ENCODE results near the gene PTRH2.
"Not testable (repeated sequence)": the region's sequence is repeated elsewhere in the genome, so short reads cannot be mapped to it uniquely, and the experiment has no call there.

Gene PTRH2
- total RNA-seq: 2.8 to 15.3 (median 9.5) reads per million in 17 experiments

DNA sequence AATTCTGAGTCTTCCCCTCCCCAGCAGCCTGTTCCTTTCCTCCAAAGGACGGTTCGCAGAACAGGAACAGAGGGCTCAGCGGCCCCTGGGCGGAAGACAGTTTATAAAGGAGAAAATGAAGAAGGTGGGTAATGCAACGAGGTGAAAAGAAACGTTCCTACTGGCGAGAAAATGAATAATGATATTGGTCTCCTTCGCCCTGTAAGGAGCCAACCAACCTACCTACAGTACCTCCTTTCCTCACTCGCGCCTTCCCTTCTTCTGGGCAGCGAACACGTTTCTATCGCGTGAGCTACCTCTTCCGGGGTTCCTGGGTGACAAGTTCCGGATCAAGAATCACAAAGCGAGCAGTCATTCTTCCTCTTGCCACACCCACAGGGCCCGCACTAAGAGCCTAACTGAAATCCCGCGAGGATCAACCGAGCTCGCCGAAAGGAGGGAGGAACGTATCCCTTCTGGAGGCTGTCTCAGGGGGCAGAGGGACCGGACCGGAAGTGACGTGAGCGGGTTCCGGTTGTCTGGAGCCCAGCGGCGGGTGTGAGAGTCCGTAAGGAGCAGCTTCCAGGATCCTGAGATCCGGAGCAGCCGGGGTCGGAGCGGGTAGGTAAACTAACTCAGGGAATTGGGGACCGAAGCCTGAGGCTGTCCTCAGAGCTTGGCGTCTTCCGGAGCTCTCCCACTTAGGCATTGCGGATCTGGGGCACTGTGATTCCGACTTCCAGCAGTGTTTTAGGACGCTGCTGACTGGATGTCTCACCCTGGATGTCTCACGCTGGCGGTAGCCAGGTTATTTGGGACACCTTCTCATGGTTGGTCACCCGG, at the start of gene PTRH2, which contains the start of gene VMP1:
TSS of gene PTRH2 (minus strand) at position 282 of the 822 bp plus-strand sequence. CDS start 9,452 bp downstream, outside the sequence.
TSS of gene VMP1 (plus strand) at position 506 of the 822 bp plus-strand sequence. CDS start 23,793 bp downstream, outside the sequence.
- DNase-seq: peak; percentile 99 to 100 (median 99)

DNA sequence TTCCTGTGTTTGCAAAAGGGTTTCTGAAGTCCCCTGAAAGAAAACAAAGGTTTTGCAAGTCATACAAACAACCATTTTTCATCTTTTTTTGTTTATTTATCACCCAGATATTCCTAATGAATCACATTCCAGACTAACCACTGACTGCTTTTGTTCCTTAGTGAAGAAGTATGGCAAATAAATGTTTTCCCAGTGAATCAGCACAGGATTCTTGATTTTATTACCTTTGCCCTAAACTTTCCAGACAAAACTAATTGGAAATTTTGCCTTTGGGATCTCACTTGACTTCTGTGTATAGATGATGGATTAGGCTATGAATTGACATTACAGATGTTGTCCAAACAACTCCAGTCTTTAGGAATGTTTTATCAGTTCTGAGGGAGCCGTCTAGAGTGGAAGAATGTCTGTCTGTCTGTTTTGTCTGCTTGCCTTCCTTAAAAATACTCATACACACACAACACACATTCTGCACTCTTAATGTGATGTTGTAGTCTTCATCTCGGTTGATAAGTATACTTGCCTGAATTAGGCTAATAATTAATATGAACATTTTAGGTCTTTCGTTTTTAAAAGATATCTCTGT, 49.1 kb upstream of the PTRH2 start:
- DNase-seq: no peak

DNA sequence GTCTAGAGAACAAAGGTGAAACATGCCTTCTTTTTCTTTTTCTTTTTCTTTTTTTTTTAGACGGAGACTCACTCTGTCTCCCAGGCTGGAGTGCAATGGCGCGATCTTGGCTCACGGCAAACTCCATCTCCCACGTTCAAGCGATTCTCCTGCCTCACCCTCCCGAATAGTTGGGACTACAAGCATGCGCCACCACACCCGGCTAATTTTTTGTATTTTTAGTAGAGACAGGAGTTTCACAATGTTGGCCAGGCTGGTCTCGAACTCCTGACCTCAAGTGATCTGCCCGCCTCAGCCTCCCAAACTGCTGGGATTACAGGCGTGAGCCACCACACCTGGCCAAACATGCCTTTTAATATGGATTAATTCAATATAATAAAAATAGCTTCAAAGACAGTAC, 47.8 kb upstream of the PTRH2 start:
- DNase-seq: not testable (repeated sequence)

DNA sequence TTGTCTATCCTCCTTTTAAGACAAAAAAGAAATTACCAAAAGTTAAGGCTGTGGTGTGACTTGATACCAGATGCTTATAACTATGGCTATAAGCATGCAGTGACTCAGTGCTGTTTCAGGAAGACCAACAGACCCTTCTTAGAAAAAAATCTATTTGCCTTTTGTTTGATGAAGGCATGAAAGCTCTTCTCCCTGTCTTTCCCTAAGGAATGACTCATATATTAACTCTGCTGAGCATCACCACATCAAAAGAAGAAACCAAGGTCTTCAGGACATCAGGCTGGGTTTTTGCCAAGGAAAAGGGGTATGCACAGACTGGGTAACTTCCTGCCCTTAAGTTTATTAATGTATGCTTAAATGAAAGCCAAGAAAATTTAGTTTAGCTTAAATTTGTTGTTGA, 47.3 kb upstream of the PTRH2 start:
- DNase-seq: peak in 2 of 4 experiments; percentile 40 to 56

DNA sequence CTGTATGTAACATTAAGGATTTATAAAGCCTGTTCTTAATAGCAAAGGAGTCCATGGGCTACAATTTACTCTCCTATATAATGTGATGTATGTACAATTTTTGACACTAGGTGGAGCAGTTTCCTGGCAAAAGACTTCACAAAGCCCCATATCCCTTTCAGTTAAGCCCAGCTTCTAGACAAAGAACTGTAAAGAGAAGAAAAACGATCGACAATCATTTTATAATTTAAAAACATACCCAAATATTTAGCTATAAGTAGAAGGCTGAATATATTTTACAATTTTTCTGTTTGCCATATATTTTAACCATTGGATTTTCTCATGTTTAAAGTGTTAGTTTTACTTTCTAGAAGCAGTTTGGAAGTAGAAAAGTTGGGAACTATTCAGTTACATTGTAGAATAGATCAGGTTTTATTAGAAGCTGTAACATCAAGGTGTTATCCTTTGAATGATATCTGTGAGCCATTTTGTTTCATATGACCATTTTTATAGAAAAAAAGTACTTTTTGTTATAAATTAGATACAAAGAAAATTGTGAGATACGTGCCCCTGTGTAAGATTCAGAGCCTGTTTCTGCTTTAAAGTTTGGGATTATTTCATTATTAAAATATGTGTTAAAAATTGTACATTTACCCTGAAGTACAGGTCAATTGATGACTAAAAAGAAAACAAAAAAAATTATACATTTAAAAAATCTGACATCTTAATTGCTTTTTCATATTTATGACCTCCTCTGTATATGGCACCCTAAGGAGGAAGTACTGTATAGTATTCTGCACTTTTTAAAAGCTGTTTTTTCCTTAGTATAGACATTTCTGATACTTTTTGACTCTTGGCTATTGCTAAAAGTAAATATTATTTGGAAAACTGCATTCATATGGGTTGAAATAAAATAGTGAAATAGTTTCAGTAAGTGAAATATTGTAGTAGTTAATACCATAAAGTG, 46.6 kb upstream of the PTRH2 start:
- DNase-seq: peak; percentile 70 to 94 (median 86)

DNA sequence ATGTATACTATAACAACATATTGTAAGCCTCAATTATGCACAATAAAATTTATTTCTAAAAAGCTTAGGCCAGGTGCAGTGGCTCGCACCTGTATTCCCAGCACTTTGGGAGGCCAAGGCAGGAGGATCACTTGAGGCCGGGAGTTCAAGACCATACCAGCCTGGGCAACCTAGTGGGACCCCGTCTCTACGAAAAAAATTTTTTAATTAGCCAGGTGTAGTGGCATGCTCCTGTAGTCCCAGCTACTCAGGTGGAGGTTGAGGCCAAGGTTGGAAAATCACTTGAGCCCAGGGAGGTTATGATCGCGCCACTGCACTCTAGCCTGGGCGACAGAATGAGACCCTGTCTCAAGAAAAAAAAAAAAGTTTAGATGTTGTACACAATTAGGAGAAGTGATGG, 45.7 kb upstream of the PTRH2 start:
- DNase-seq: no peak

DNA sequence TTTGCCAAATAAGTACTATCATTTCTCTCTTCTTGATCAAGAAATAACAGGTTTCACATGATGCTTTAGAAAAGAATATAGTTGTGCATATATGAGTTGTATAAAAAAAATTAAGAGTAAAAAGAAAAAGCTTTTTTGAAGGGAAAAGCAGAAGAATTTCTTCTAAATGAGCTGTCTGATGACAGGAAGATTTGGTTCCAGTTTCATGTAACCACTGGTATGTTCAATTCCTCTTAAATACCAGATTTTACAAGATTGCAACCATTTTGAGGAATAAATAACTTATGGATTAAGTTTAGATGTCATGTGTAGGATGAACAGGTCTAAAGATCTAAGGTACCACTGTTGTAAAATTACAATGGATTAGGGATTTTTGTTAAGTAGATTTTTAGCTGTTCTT, 45.2 kb upstream of the PTRH2 start:
- DNase-seq: peak in 2 of 4 experiments; percentile 17 to 59

DNA sequence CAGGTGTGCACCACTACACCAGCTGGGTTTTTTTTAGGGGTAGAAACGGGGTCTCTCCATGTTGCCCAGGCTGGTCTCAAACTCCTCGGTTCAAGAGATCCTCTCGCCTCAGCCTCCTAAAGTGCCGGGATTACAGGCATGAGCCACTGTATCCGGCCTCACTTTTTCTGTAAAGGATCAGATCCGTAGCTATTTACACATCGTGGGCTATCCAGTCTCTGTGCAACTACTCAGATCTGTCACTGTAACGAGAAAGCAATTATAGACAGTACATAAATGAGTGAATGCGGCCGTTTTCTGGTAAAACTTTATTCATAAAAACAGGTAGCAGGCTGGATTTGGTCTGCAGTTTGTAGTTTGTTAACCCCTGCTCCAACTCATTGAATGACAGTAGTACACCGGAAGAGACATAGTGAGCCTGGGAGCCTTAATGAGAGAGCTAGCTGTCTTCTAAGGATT, 44.8 kb upstream of the PTRH2 start:
- no peak for DNase-seq

DNA sequence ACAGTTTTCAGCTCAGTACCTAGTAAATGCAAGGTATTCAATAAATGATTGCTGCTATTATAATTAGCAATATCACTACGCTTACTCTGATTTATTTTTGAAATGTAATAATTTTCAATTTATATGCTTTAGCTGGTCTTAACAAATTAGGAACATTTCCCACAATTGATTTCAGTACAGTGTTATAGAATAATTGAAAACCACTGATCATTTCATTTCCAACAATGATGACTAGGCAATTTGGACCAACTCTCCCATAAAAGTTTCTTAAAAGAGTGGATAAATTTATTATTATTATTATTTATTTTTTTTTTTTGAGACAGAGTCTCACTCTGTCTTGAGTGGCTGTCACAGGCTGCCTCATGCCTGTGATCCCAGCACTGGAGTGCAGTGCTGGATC, 41.4 kb upstream of the PTRH2 start:
- no peak for DNase-seq

DNA sequence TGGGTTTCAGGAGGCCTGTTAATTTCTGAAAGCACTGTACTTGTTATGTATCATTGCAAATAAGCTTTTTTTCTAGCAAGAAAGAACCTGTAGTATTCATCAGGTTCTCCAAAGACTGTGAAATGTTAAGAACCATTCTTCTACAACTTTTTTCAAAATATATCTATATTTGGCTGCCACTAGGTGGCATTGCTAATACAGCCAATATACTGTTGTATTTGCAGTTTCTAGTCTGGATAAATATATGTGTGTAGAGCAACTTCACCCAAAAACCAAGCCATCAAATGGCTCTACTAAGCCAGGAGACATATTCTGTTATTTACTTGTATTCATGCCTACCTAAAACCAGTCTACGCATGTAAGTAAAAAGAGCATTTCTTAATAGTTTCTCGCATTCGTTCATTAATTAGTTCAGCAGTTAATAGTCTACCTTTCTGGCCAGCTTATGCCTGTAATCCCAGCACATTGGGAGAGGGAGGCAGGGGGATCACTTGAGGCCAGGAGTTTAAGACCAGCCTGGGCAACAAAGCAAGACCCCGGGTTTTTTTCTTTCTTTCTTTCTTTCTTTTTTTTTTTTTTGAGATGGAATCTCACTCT, 39.7 kb upstream of the PTRH2 start:
- DNase-seq: peak; percentile 38 to 82 (median 53)

DNA sequence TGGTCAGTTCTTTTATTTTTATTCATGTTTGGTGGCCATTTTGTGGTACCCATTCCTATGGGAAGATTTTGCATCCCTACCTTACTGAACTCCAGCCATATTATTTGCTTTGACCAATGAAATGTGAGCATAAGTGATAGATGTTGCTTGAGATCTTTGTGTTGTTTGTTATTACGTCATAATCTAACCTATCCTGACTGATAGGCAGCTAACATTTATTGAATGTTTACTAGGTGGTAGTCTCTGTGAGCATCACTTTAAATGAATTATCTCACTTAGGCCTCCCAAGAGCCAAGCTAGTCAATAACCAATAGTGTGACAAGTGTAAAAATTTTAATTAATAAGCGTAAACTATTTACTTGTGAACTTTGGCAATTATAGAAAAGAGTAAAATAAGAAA, 37.8 kb upstream of the PTRH2 start:
- no peak for DNase-seq

DNA sequence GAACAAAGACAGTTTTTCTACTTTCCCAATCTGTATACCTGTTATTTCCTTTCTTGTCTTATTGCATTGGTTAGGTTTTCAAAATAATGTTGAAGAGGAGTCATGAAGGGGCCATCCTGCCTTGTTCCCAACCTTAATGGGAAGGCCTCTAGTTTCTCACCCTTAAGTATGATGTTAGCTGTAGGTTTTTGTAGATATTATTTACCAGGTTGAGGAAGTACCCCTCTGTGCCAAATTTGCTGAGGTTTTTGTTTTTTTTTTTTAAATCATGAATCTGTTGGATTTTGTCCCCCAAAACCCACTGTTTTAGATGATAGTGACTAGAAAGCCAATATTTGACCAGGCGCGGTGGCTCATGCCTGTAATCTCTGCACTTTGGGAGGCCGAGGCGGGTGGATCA, 36.6 kb upstream of the PTRH2 start:
- DNase-seq: no peak

DNA sequence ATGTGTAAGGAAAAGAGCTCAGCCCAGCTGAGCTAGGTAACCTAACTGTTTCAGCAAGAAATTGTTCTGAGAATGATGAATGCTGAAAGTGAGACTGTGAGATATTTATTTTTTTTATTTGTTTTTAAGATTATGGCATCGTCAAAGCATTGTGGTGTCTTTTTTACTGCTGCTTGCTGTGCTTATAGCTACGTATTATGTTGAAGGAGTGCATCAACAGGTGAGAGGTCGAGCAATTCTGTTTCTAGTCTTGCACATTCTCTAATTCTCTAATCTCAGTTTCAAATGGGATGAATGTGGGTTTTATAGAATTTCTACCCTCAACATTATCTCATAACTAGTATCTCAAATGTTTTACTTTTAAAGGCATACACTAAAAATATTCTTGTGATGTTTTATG, 30.1 kb upstream of the PTRH2 start:
- DNase-seq: no peak

DNA sequence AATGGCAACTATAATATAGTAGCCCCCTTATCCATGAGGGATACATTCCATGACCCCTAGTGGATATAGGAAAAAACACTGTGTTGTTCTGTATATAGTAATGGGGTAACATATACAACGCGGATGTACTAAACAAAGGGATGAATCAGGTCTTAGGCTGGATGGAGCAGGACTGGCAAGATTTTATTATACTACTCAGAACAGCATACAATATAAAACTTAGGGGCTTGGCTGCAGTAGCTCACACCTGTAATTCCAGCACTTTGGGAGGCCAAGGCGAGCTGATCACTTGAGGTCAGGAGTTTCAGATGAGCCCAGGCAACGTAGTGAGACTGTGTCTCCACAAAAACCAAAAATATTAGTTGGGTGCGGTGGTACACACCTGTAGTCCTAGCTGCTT, 27.0 kb upstream of the PTRH2 start:
- no peak for DNase-seq

DNA sequence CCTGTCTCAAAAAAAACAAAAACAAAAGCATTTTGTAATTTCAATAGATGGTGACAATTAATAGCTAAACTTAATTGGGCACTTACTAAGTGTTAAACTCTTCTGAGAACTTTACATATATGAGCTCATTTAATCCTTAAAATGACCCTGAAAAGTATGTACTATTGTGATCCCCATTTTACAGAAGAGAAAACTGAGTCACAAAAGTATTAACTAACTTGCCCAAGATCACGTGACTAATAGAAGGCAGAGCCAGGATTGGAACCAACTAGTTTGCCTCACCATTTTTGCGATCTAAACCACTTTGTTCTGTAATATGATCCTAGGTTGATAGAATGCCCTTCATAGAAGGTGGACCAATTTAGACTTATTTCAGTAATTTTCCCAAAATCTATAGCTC, 26.5 kb upstream of the PTRH2 start:
- no peak for DNase-seq

DNA sequence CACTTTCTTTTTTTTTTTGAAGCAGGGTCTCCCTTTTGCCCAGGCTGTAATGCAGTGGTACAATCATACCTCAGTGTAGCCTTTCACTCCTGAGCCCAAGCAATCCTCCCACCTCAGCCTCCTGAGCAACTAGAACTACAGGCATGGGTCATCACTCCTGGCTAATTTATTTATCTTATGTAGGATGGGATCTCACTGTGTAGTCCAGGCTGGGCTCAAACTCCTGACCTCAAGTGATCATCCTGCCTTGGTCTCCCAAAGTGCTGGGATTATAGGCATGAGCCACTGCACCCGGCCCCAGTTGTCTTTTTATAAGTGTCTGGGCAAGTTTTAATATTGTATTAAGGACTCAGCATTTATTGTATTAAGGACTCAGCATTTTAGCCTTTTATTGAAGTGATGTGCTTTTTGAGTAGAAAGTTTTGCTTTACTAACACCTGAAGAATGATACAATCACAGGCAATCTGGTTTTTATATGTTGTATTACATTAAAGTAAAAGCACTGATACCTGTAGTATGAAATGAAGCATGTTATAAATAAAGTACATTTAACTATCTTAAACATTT, 23.1 kb upstream of the PTRH2 start:
- DNase-seq: no peak

DNA sequence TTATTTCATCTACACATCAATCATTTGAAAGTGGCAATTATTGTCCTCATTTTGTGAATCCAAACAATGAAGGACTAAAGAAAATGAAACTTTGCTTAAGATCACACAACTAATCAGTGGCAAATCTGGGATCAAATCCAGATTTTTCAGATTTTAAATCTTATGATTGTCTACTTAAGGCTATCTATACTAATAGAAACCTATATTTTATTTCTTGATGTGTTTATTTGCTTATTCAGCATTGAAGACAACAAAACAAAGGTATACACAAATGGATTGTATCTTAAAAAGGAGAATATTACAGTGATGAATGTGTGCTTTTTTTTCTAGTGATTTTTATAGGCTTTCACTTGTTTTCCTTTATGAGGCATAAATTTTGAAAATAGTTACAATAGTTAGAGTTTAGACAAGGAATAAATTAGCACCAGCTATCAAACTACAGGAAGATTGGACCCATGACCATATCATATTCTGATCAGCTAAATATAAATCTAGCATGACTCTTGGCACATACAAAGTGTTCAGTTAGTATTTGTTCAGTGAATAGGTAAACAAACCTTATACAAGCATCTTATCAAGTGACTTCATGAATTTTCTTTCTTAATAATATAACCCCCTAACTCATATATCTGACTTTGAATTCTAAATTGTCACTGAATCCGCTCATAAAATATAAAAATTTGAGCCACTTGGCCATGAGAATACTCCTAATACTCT, 20.7 kb upstream of the PTRH2 start:
- DNase-seq: no peak

DNA sequence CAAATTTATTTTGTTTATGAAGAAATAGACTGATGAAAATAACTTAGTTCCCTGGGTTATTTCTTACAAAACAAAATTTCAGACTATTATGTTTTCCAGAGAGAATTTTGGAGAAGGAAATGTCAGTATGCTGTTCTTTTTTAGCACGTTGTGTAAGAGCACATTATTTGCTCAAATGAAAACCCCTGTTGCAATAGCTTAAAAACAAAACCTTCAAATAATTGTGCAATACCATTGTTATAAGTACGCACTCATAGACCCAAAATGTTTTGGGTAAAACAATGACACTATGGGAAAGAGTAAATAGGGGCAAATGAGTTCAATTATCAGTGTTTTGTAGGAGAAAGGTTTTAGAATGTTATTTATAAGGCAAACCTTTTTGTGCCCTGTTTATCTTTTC, 18.5 kb upstream of the PTRH2 start:
- DNase-seq: peak; percentile 14 to 87 (median 51)

DNA sequence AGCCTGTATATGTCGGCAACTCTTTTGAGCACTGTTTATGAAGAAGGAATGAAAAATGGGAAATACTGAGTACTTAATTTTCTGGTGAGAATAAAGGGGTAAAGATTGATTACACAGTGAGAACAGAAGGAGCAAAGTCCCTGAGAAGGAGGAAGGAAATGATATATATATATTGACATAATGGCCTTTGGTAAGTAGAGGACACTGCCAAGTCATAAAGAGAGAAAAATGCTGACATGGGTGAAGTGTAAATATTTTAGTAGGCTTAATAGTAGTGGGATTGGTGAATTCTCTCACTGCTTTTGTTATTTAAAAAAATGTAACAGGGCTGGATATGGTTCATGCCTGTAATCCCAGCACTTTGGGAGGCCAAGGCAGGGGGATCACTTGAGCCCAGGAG, 16.4 kb upstream of the PTRH2 start:
- peak in 2 of 4 experiments; percentile 14 to 26 for DNase-seq

DNA sequence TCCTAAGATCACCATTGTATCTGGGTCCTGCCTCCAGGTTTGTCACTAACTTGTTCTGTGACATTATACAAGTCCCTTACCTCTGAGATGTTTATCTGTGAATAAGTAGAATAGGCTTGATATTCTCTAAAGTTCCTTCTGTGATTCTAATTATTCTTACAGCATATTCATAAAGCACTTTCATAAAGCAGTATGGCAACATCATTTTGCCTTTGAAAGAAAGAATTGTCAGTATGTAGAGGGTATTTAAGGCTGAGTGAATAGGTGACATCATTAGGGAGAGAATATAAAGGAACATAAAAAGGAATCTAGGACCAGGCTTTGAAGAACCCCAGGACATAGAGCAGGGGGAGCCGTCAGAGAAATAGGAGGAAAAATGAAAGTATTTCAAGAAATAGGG, 15.8 kb upstream of the PTRH2 start:
- no peak for DNase-seq

DNA sequence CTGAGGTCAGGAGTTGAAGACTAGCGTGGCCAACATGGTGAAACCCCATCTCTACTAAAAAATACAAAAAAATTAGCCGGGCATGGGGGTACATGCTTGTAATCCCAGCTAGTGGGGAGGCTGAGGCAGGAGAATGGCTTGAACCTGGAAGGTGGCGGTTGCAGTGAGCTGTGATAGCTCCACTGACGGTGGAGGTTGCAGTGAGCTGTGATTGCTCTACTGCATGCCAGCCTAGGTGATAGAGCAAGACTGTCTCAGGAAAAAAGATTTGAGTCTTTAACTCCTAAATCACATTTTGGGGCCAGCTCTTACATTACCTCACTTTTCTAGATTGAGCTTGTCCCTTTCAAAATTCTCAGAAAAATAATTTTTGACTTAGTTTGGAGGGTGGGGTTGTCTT, 15.4 kb upstream of the PTRH2 start:
- DNase-seq: no peak

Data from suppressor macrophage (primary cell).